ENCODE data around the gene SDC1. TPM values are rescaled to one million over a fixed set of nuclear protein-coding genes. Genes with fewer than 3 reads are reported as not detected.
A peak's percentile ranks its signal among the peaks of the same experiment; 100 is the strongest.

The SDC1 gene
- total and polyA plus RNA-seq, 2 donors from 2014 or later = 206 to 266 TPM

DNA sequence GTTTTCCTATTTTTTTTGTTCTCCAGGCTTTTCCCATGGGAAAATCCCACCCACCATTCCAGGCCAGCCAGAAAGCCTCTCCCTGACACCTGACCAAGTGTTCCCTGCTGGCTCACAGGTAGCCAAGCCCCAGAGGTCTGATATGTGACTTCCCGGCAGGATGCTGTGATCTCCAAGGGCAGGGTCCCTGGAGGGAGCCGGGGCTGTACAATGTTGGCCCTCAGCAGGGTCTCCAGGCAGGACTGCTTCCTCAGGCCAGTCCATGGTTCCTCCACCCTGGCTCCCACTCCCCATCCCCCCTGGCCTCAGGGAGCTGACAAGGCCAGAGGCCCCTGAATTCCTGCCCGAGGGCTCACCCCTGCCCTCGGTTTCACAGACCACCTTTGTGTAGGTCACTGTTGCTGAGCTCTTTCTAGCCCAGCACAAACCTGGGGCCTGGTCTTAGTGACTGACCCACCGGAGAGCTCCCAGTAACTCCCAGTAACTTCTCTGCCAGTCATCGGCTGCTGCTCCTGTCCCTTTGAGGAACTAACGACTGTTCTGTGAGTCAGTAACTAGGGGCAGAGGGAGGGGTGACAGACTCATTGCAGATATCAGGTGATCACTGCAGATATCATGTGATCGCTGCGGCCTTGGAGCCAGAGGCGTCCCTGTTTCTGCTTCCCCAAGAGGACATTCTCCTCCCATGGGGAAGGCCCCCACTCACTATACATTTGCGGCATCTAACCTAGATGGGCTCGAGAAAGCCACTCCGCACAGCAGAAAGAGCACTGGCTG, 38.7 kb downstream of the SDC1 start:
- peak overlapping the region; percentile 71 to 84 for H3K27ac ChIP-seq (ENCODE audit: low read depth in 2 of 2, low read length in 2 of 2)
- no peaks in the 10 kb centered on the region for H3K9me3 ChIP-seq (ENCODE audit: control insufficient read depth in 2 of 3, insufficient read depth in 1 of 3, low read length in 3 of 3)
- DNase-seq (peak in 4 of 5 donors; percentile 52 to 77 (median 71)), FAIRE-seq (no peak)
- no peaks in the 10 kb centered on the region for H3K27me3 ChIP-seq (ENCODE audit: control insufficient read depth, insufficient read depth, low read length)
- peak overlapping the region in 1 of 3 donors; percentile 46 for H3K4me3 ChIP-seq (ENCODE audit: low read length in 3 of 3)
- peaks cover 0 to 44% (median 43%) of the 10 kb centered on the region in 3 donors for H3K4me1 ChIP-seq (ENCODE audit: control insufficient read depth in 2 of 3, insufficient read depth in 2 of 3, low read depth in 1 of 3, low read length in 3 of 3)
- intact Hi-C loops (cut with DNase I) = no loop called here
- no peaks in the 10 kb centered on the region for H3K36me3 ChIP-seq (ENCODE audit: control insufficient read depth in 2 of 3, insufficient read depth in 3 of 3, low read length in 3 of 3)
- H3K9ac ChIP-seq (ENCODE audit: low read length in 3 of 3) = peak overlapping the region in 1 of 3 donors; percentile 67
- TF ChIP-seq, protein P1, sequence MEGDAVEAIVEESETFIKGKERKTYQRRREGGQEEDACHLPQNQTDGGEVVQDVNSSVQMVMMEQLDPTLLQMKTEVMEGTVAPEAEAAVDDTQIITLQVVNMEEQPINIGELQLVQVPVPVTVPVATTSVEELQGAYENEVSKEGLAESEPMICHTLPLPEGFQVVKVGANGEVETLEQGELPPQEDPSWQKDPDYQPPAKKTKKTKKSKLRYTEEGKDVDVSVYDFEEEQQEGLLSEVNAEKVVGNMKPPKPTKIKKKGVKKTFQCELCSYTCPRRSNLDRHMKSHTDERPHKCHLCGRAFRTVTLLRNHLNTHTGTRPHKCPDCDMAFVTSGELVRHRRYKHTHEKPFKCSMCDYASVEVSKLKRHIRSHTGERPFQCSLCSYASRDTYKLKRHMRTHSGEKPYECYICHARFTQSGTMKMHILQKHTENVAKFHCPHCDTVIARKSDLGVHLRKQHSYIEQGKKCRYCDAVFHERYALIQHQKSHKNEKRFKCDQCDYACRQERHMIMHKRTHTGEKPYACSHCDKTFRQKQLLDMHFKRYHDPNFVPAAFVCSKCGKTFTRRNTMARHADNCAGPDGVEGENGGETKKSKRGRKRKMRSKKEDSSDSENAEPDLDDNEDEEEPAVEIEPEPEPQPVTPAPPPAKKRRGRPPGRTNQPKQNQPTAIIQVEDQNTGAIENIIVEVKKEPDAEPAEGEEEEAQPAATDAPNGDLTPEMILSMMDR (IDR thresholded peaks at IDR 0.05; ENCODE audit: borderline replicate concordance, extremely low read depth, insufficient read depth) = no peak

DNA sequence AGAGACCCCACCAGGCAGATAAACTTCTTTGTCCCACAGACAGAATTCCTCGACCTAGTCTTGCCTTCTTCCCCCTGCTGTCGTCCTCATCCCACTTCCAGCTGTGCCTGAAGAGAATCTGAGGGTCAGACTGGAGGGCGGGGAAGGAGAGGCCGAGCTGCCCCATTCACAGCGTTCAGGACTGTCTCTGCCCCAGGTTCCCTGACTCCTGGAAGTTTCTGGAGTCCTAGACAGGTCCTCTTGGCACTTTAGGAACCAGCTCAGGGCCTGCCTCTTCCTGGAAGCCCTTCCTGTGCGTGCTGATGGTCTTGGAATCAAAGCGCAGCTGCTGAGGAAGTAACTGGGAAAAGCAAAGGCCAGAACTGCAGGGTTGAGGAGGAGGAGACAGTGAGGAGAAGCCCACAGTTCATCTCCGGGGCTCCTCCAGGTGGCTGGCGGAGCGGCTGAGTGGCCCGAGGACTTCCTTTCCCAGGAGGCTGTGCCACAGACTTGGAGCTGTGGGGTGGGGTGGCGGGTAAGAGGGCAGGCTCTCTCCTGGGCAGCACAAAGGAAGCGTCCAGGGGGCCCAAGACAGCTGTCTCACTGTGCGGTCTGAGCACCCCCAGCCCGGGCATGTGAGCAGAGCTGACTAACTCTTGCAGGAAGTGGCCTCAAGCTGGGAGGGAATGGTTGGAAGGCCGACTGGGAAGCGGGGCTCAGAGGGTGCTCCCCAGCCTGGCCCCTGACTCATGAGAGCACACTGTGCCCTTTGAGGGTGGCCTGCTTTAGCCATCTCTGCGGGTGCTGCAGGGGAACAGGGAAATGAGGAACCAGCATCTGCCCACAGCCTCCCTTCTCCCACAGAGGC, 39.5 kb downstream of the SDC1 start:
- Histone ChIP-seq H3K9ac (ENCODE audit: low read length in 3 of 3) (no peak overlapping the region), H3K4me1 (ENCODE audit: control insufficient read depth in 2 of 3, insufficient read depth in 2 of 3, low read depth in 1 of 3, low read length in 3 of 3) (peaks cover 0 to 39% (median 37%) of the 10 kb centered on the region in 3 donors), H3K36me3 (ENCODE audit: control insufficient read depth in 2 of 3, insufficient read depth in 3 of 3, low read length in 3 of 3) (no peaks in the 10 kb centered on the region), H3K27me3 (ENCODE audit: control insufficient read depth, insufficient read depth, low read length) (no peaks in the 10 kb centered on the region), H3K27ac (ENCODE audit: low read depth in 2 of 2, low read length in 2 of 2) (peak overlapping the region; percentile 30 to 84), H3K4me3 (ENCODE audit: low read length in 3 of 3) (peak overlapping the region in 1 of 3 donors; percentile 46), H3K9me3 (ENCODE audit: control insufficient read depth in 2 of 3, insufficient read depth in 1 of 3, low read length in 3 of 3) (no peaks in the 10 kb centered on the region)
- FAIRE-seq = no peak
- peak in 2 of 5 donors; percentile 55 to 74 for DNase-seq
- intact Hi-C loops (cut with DNase I) = no loop called here
- TF ChIP-seq, protein P1 (IDR thresholded peaks at IDR 0.05; ENCODE audit: borderline replicate concordance, extremely low read depth, insufficient read depth) = no peak

DNA sequence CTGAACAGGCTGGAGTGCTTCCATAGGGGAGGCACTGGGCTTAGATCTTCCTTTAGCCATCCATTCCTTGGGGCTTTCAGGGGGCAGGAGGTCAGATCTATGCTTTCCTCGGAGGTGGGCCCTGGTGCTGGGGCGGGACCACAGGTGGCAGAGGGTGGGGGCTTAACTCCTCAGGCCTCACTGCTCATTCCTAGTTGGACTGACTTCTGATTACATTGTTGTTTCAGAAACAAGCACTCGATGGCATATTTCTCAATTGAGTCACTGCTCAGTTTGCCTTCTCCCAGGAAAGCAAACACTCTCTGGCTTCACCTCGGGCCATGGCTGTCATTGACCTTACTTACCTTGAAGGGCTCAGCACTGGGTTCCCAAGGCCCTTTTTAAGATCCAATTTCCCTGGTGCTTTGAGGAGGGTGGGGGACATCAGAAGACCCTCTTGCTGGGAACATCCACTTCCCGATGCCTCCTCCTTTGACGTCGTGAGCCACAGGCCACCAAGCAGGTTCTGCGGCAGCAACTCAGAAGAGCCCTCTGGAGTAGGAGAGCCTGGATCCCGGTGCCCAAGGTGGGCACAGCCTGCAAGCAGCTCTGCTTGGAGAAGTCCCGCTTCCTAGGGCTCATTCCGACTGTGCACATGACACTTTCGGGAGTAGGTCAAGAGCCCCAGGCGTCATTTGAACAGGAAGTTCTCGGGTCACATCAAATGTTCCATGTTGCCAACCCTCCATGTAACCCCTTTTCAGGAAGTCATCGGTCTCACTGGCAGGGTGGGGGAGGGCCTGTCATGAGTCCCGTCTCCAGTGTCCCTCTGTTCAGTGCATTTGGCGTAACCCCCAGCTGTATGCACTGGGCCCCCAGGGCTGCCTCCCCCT, 40.6 kb downstream of the SDC1 start:
- H3K9ac ChIP-seq (ENCODE audit: low read length in 3 of 3) = peak overlapping the region in 1 of 3 donors; percentile 62
- H3K9me3 ChIP-seq (ENCODE audit: control insufficient read depth in 2 of 3, insufficient read depth in 1 of 3, low read length in 3 of 3) = no peaks in the 10 kb centered on the region
- H3K27ac ChIP-seq (ENCODE audit: low read depth in 2 of 2, low read length in 2 of 2) = peak overlapping the region; percentile 53 to 78
- FAIRE-seq (no peak), DNase-seq (no peak)
- H3K36me3 ChIP-seq (ENCODE audit: control insufficient read depth in 2 of 3, insufficient read depth in 3 of 3, low read length in 3 of 3) = no peaks in the 10 kb centered on the region
- intact Hi-C loops (cut with DNase I) = no loop called here
- TF ChIP-seq, protein P1 (IDR thresholded peaks at IDR 0.05; ENCODE audit: borderline replicate concordance, extremely low read depth, insufficient read depth) = no peak
- H3K27me3 ChIP-seq (ENCODE audit: control insufficient read depth, insufficient read depth, low read length) = no peaks in the 10 kb centered on the region
- no peak overlapping the region for H3K4me3 ChIP-seq (ENCODE audit: low read length in 3 of 3)
- H3K4me1 ChIP-seq (ENCODE audit: control insufficient read depth in 2 of 3, insufficient read depth in 2 of 3, low read depth in 1 of 3, low read length in 3 of 3) = peaks cover 0 to 41% (median 35%) of the 10 kb centered on the region in 3 donors

All from kidney (tissue), 14 donors.